ENCODE data around the gene MTUS2.

DNA sequence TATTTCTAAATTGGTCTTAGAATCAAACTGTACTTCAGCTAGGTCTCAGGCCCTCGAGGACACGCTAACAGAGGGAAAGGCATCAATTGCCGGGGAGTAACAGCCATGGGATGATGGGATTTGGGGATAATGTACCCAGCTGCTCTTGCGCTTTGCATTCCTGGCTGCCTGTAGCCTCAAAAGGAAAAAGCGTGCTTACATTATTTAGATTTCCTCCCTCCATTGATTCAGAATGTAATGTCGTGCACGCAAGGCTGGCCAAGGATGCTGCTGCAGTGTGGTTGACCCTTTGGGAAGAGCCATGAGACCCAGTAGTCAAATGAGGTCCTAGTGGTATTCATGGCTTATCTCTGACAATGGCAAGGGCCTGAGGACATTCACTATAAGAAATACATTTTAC, 680.2 kb downstream of the MTUS2 start:
- TF ChIP-seq, protein P1, sequence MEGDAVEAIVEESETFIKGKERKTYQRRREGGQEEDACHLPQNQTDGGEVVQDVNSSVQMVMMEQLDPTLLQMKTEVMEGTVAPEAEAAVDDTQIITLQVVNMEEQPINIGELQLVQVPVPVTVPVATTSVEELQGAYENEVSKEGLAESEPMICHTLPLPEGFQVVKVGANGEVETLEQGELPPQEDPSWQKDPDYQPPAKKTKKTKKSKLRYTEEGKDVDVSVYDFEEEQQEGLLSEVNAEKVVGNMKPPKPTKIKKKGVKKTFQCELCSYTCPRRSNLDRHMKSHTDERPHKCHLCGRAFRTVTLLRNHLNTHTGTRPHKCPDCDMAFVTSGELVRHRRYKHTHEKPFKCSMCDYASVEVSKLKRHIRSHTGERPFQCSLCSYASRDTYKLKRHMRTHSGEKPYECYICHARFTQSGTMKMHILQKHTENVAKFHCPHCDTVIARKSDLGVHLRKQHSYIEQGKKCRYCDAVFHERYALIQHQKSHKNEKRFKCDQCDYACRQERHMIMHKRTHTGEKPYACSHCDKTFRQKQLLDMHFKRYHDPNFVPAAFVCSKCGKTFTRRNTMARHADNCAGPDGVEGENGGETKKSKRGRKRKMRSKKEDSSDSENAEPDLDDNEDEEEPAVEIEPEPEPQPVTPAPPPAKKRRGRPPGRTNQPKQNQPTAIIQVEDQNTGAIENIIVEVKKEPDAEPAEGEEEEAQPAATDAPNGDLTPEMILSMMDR (IDR thresholded peaks at IDR 0.05), result no peak
- TF ChIP-seq POLR2A (IDR thresholded peaks at IDR 0.05; ENCODE audit: low read length), result no peak
- TF ChIP-seq POLR2AphosphoS2 (conservative IDR thresholded peaks at IDR 0.05; ENCODE audit: low read length), result no peak
- TF ChIP-seq, protein P2, sequence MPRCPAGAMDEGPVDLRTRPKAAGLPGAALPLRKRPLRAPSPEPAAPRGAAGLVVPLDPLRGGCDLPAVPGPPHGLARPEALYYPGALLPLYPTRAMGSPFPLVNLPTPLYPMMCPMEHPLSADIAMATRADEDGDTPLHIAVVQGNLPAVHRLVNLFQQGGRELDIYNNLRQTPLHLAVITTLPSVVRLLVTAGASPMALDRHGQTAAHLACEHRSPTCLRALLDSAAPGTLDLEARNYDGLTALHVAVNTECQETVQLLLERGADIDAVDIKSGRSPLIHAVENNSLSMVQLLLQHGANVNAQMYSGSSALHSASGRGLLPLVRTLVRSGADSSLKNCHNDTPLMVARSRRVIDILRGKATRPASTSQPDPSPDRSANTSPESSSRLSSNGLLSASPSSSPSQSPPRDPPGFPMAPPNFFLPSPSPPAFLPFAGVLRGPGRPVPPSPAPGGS (IDR thresholded peaks at IDR 0.05), result no peak
- TF ChIP-seq SREBF2 (IDR thresholded peaks at IDR 0.05), result no peak
- no peak for TF ChIP-seq FOSL2 (IDR thresholded peaks at IDR 0.05)
- no peak for TF ChIP-seq FOSL2 (CRISPR knock-in tag; IDR thresholded peaks at IDR 0.05)
- no peak for TF ChIP-seq CBX8 (IDR thresholded peaks at IDR 0.05)
- no peak for TF ChIP-seq RAD21 (conservative IDR thresholded peaks at IDR 0.05 in 1 of 2, IDR thresholded peaks at IDR 0.05 in 1 of 2)
- TF ChIP-seq, protein P3, sequence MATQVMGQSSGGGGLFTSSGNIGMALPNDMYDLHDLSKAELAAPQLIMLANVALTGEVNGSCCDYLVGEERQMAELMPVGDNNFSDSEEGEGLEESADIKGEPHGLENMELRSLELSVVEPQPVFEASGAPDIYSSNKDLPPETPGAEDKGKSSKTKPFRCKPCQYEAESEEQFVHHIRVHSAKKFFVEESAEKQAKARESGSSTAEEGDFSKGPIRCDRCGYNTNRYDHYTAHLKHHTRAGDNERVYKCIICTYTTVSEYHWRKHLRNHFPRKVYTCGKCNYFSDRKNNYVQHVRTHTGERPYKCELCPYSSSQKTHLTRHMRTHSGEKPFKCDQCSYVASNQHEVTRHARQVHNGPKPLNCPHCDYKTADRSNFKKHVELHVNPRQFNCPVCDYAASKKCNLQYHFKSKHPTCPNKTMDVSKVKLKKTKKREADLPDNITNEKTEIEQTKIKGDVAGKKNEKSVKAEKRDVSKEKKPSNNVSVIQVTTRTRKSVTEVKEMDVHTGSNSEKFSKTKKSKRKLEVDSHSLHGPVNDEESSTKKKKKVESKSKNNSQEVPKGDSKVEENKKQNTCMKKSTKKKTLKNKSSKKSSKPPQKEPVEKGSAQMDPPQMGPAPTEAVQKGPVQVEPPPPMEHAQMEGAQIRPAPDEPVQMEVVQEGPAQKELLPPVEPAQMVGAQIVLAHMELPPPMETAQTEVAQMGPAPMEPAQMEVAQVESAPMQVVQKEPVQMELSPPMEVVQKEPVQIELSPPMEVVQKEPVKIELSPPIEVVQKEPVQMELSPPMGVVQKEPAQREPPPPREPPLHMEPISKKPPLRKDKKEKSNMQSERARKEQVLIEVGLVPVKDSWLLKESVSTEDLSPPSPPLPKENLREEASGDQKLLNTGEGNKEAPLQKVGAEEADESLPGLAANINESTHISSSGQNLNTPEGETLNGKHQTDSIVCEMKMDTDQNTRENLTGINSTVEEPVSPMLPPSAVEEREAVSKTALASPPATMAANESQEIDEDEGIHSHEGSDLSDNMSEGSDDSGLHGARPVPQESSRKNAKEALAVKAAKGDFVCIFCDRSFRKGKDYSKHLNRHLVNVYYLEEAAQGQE (IDR thresholded peaks at IDR 0.05), result no peak
